Testis (tissue), 2 donors: ENCODE measurements around the gene LHCGR.

Experiments used
- CTCF ChIP-seq, 3 experiments: fragments of 450-650 bp in 2 of 3; fragments of 200-600 bp in 1 of 3; sonication (generic) in 1 of 3; IDR thresholded peaks; one replicate each; pipeline ENCODE4 v1.5.1; 2016 to 2019; ENCODE audit warnings: antibody characterized with exemption in 3 of 3, mild to moderate bottlenecking in 2 of 3, moderate library complexity in 1 of 3
- POLR2A ChIP-seq: fragments of 450-650 bp; IDR thresholded peaks from one replicate; pipeline ENCODE4 v1.6.1; 2017; ENCODE audit warnings: antibody characterized with exemption, mild to moderate bottlenecking, moderate library complexity

DNA sequence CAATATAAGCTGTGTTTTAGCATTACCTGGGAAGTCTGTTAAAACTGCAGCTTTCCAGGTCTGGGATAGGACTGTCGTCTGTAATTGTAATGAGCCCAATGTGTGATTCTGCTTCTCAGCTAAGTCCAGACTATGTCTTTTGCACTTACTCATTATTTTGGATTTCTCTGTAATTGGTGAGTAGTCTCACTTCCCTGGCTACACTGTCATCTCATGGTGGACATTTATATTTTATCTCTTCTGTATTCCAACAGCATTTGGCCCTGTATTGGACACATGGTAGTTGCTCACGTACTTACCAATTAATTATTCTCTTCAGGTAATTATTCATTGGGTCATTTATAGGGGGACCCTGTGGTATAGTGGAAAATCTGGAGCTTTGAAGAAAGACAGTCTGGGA, 28.0 kb downstream of the LHCGR start:
- TF ChIP-seq CTCF (IDR thresholded peaks at IDR 0.05): no peak
- TF ChIP-seq POLR2A: no peak
